HCT116 (cell line): ENCODE measurements around the gene RNU2-1. TPM values are rescaled to one million over a fixed set of nuclear protein-coding genes. Genes with fewer than 3 reads are reported as not detected.

ENCODE experiments used
- ATAC-seq: fragments of 200-7000 bp; cut with Tn5 transposase; 2 replicates; pipeline ENCODE4 v1.9.1; 2020; ENCODE audit warnings: mild to moderate bottlenecking, moderate library complexity
- BruUV-seq: library from RNA; stranded (reverse); fragments of 400-500 nt; replicated peaks from 2 replicates; lab custom pipeline; 2021; lab: Mats Ljungman, UMichigan
- CTCF ChIA-PET: fragments of 300-600 bp; sonication (Branson Sonifier 250); formaldehyde crosslinking; loops from one replicate; lab custom pipeline; 2021; ENCODE audit warnings: antibody characterized with exemption; lab: Charles Lee
- POLR2A ChIA-PET: fragments of 300-600, 350-600 bp; sonication (Branson Sonifier 250); formaldehyde crosslinking; loops from one replicate; lab custom pipeline; 2021; ENCODE audit warnings: antibody characterized with exemption; lab: Charles Lee
- RAD21 ChIA-PET, 2 experiments: fragments of 300-600 bp; sonication (Branson Sonifier 250); formaldehyde crosslinking; loops; one replicate each; lab custom pipeline; 2023; ENCODE audit warnings: low total read pairs in 2 of 2; ENCODE audit not compliant: uncharacterized antibody in 2 of 2, unreplicated experiment in 2 of 2, low non-redundant PET in 1 of 2; lab: Charles Lee
- DNase-seq: peaks from one replicate; pipeline ENCODE4 v3.0.0-alpha.2; 2010; ENCODE audit warnings: low read depth, low spot score
- H2AFZ ChIP-seq: fragments of 200-600 bp; shearing (Covaris generic), sonication (generic); 2 replicates; pipeline ENCODE4 v1.6.1; 2017; ENCODE audit warnings: low read depth, mixed run types, mixed read lengths, antibody characterized with exemption, low read length; ENCODE audit not compliant: poor library complexity, severe bottlenecking
- H3K27ac ChIP-seq: 2 replicates; pipeline ENCODE4 v1.5.1; 2012; ENCODE audit warnings: low read depth, low read length
- H3K27me3 ChIP-seq: fragments of 200-600 bp; sonication (generic); 2 replicates; pipeline ENCODE4 v1.6.1; 2016; ENCODE audit warnings: mixed run types, low read length, mixed read lengths; ENCODE audit not compliant: insufficient read depth
- H3K36me3 ChIP-seq, 2 experiments: fragments of 200-500 bp in 1 of 2; fragments of 200-600 bp in 1 of 2; sonication (Bioruptor generic) in 1 of 2; sonication (generic) in 1 of 2; 2 replicates each; pipeline versions ENCODE4 v1.5.1 to v1.6.1; 2014 to 2016; ENCODE audit warnings: low read length in 2 of 2, inconsistent platforms in 1 of 2, mixed read lengths in 1 of 2, mixed run types in 1 of 2; ENCODE audit not compliant: insufficient read depth in 2 of 2, control insufficient read depth in 1 of 2
- H3K4me1 ChIP-seq, 2 experiments: fragments of 200-600 bp in 1 of 2; sonication (generic) in 1 of 2; 2 replicates each; pipeline versions ENCODE4 v1.5.1 to v1.6.1; 2012 to 2017; ENCODE audit warnings: low read length in 2 of 2, inconsistent platforms in 1 of 2, mild to moderate bottlenecking in 1 of 2, mixed read lengths in 1 of 2, mixed run types in 1 of 2, moderate library complexity in 1 of 2; ENCODE audit not compliant: insufficient read depth in 2 of 2, control insufficient read depth in 1 of 2
- H3K4me2 ChIP-seq: fragments of 200-600 bp; sonication (generic); 2 replicates; pipeline ENCODE4 v1.6.1; 2017; ENCODE audit warnings: mixed run types, low read length, mixed read lengths
- H3K4me3 ChIP-seq, 2 experiments: fragments of 200-600 bp in 1 of 2; sonication (generic) in 1 of 2; replicated peaks in 1 of 2; 2 replicates each; pipeline ENCODE4 v1.5.1; 2011 to 2016; ENCODE audit warnings: low read length in 2 of 2, control low read depth in 1 of 2, low read depth in 1 of 2, mild to moderate bottlenecking in 1 of 2, mixed read lengths in 1 of 2, mixed run types in 1 of 2
- H3K79me2 ChIP-seq: fragments of 200-600 bp; sonication (generic); 2 replicates; pipeline ENCODE4 v1.6.1; 2017; ENCODE audit warnings: mild to moderate bottlenecking, mixed run types, low read length, moderate library complexity, mixed read lengths; ENCODE audit not compliant: insufficient read depth
- H3K9ac ChIP-seq: fragments of 200-600 bp; sonication (generic); 2 replicates; pipeline ENCODE4 v1.6.1; 2016; ENCODE audit warnings: low read length, mixed read lengths
- H3K9me2 ChIP-seq: fragments of 200-600 bp; sonication (generic), shearing (Covaris generic); 2 replicates; pipeline ENCODE4 v1.6.1; 2017; ENCODE audit warnings: mixed run types, mild to moderate bottlenecking, moderate library complexity; ENCODE audit not compliant: insufficient read depth
- H3K9me3 ChIP-seq, 2 experiments: fragments of 200-500 bp in 1 of 2; fragments of 200-600 bp in 1 of 2; sonication (Bioruptor generic) in 1 of 2; sonication (generic) in 1 of 2; 2 replicates each; pipeline ENCODE4 v1.6.1; 2014 to 2017; ENCODE audit warnings: low read length in 2 of 2, mixed read lengths in 2 of 2, inconsistent platforms in 1 of 2, low read depth in 1 of 2, mild to moderate bottlenecking in 1 of 2, mixed run types in 1 of 2, moderate library complexity in 1 of 2; ENCODE audit not compliant: control insufficient read depth in 1 of 2, insufficient read depth in 1 of 2
- H4K20me1 ChIP-seq: fragments of 200-600 bp; sonication (generic), shearing (Covaris generic); 2 replicates; pipeline ENCODE4 v1.6.1; 2017; ENCODE audit warnings: mixed run types, mild to moderate bottlenecking, moderate library complexity; ENCODE audit not compliant: insufficient read depth
- ATF3 ChIP-seq: IDR thresholded peaks from 2 replicates; pipeline ENCODE4 v1.6.1; 2012
- CBX3 ChIP-seq: IDR thresholded peaks from 2 replicates; pipeline ENCODE4 v1.6.1; 2012; ENCODE audit warnings: low read depth
- CEBPB ChIP-seq: IDR thresholded peaks from 2 replicates; pipeline ENCODE4 v1.6.1; 2012; ENCODE audit warnings: low read depth
- CTCF ChIP-seq, 3 experiments: fragments of 200-600 bp in 1 of 3; sonication (generic) in 1 of 3; IDR thresholded peaks in 2 of 3; conservative IDR thresholded peaks in 1 of 3; 2 replicates each; pipeline ENCODE4 v1.5.1; 2012 to 2017; ENCODE audit warnings: low read depth in 2 of 3, low read length in 2 of 3, antibody characterized with exemption in 1 of 3, borderline replicate concordance in 1 of 3, control low read depth in 1 of 3, mild to moderate bottlenecking in 1 of 3, mixed read lengths in 1 of 3, mixed run types in 1 of 3, moderate library complexity in 1 of 3; ENCODE audit not compliant: insufficient read depth in 1 of 3
- EZH2phosphoT487 ChIP-seq: fragments of 200-600 bp; IDR thresholded peaks from 2 replicates; pipeline ENCODE4 v1.6.1; 2018; ENCODE audit warnings: antibody characterized with exemption, borderline replicate concordance
- JUND ChIP-seq: IDR thresholded peaks from 2 replicates; pipeline ENCODE4 v1.6.1; 2012
- POLR2A ChIP-seq: IDR thresholded peaks from 2 replicates; pipeline ENCODE4 v1.7.0; 2011; ENCODE audit warnings: borderline replicate concordance; ENCODE audit not compliant: insufficient read depth, insufficient read length; ENCODE audit errors: extremely low read depth
- REST ChIP-seq: IDR thresholded peaks from 2 replicates; pipeline ENCODE4 v1.6.1; 2012; ENCODE audit warnings: low read depth
- SIN3A ChIP-seq: IDR thresholded peaks from 2 replicates; pipeline ENCODE4 v1.6.1; 2012; ENCODE audit warnings: low read depth
- SRF ChIP-seq: IDR thresholded peaks from 2 replicates; pipeline ENCODE4 v1.6.1; 2012; ENCODE audit warnings: low read depth
- TCF7L2 ChIP-seq: IDR thresholded peaks from 2 replicates; pipeline ENCODE4 v1.7.0; 2011; ENCODE audit warnings: borderline replicate concordance, inconsistent platforms; ENCODE audit not compliant: insufficient read depth, insufficient read length; ENCODE audit errors: extremely low read depth
- ZFX ChIP-seq: fragments of 450-650 bp; IDR thresholded peaks from 2 replicates; pipeline ENCODE4 v1.6.1; 2017
- ZNF274 ChIP-seq: fragments of 200-500 bp; sonication (Bioruptor generic); IDR thresholded peaks from 2 replicates; pipeline ENCODE4 v1.6.1; 2014; ENCODE audit warnings: mild to moderate bottlenecking, low read depth, low read length, inconsistent platforms
- intact Hi-C: fragments of 100-400 bp; cut with micrococcal nuclease; formaldehyde crosslinking; loops from 2 replicates; pipeline ENCODE4 v1.10.0; 2022
- total RNA-seq: library from RNA; stranded (reverse); gene quantifications from one replicate; pipeline ENCODE4 v1.2.1, GENCODE V29; 2021; ENCODE audit not compliant: unreplicated experiment
- TF ChIP-seq, protein P1 (sequence below): IDR thresholded peaks from 2 replicates; pipeline ENCODE4 v1.6.1; 2011; ENCODE audit warnings: mild to moderate bottlenecking, low read length, moderate library complexity; ENCODE audit not compliant: insufficient replicate concordance; ENCODE audit errors: extremely low read depth

Gene RNU2-1
- total RNA-seq, 1 experiment from 2014 or later = 5,800 TPM

GRCh38 chr17:43199633-43200032 lies 34.1 kb downstream of the RNU2-1 start:
- no peaks in the 10 kb centered on the region for H3K9me3 ChIP-seq
- no peak overlapping the region for H2AFZ ChIP-seq
- ATAC-seq (no peak), DNase-seq (no peak)
- POLR2A ChIA-PET = interaction anchor here (2.0 to 2.6 kb wide), 2 partner anchors 12 to 116 kb away, joined by 6 to 12 read pairs; partner anchors contain the start of gene TMEM106A
- no peak overlapping the region for H3K27ac ChIP-seq
- intact Hi-C loops = no loop called here
- H3K79me2 ChIP-seq = no peaks in the 10 kb centered on the region
- no peaks in the 10 kb centered on the region for H3K27me3 ChIP-seq
- H3K4me1 ChIP-seq = no peaks in the 10 kb centered on the region
- no peak overlapping the region for H3K4me3 ChIP-seq
- no peak overlapping the region for H3K4me2 ChIP-seq
- H3K36me3 ChIP-seq = peaks cover 30 to 40% of the 10 kb centered on the region in 2 experiments
- H3K9ac ChIP-seq = no peak overlapping the region
- H4K20me1 ChIP-seq = no peaks in the 10 kb centered on the region
- no peaks in the 10 kb centered on the region for H3K9me2 ChIP-seq
- TF ChIP-seq ZNF274 = no peak
- no peak for TF ChIP-seq ZFX
- no peak for TF ChIP-seq CTCF (IDR thresholded peaks at IDR 0.05 in 2 of 3, conservative IDR thresholded peaks at IDR 0.05 in 1 of 3; ENCODE audit: borderline replicate concordance in 1 of 3, insufficient read depth in 1 of 3, low read depth in 2 of 3, low read length in 2 of 3)
- TF ChIP-seq REST = no peak
- TF ChIP-seq EZH2phosphoT487 = no peak
- TF ChIP-seq, protein P1, sequence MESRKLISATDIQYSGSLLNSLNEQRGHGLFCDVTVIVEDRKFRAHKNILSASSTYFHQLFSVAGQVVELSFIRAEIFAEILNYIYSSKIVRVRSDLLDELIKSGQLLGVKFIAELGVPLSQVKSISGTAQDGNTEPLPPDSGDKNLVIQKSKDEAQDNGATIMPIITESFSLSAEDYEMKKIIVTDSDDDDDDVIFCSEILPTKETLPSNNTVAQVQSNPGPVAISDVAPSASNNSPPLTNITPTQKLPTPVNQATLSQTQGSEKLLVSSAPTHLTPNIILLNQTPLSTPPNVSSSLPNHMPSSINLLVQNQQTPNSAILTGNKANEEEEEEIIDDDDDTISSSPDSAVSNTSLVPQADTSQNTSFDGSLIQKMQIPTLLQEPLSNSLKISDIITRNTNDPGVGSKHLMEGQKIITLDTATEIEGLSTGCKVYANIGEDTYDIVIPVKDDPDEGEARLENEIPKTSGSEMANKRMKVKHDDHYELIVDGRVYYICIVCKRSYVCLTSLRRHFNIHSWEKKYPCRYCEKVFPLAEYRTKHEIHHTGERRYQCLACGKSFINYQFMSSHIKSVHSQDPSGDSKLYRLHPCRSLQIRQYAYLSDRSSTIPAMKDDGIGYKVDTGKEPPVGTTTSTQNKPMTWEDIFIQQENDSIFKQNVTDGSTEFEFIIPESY = no peak
- no peak for TF ChIP-seq CEBPB
- no peak for TF ChIP-seq POLR2A
- TF ChIP-seq TCF7L2 = no peak
- no peak for TF ChIP-seq JUND
- TF ChIP-seq CBX3 = no peak
- no peak for TF ChIP-seq SIN3A
- no peak for TF ChIP-seq ATF3
- TF ChIP-seq SRF = no peak
- RAD21 ChIA-PET = no interaction called here
- BruUV-seq = no TSS peak
- CTCF ChIA-PET = interaction anchor here (0.6 kb wide), 1 partner anchor 190 kb away, joined by 3 read pairs; no protein-coding TSS in a partner anchor
